ENCODE data around the gene PDE6G.
A peak's percentile ranks its signal among the peaks of the same experiment; 100 is the strongest.

The PDE6G gene

DNA sequence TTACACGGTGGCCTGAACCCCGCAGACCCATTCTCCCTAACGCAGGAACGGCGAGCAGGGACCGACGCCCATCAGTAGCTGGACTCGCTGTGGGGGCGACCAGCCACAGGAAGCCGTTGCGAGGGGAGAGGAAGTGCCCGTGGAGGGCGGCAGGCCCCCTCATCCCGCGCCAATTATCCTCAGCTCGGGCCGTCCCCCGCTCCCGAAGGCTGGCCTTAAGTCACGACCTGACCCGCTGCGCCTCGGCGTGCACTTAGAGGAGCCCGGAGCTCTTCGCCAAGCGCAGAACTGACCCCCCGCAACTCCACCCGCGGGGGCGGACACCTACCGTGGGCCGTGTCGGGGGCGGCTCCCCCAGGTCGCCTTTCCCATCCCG is 26.9 kb upstream of the PDE6G start:
- ChIA-PET CTCF (interaction anchor here (0.6 to 1.3 kb wide), 2 partner anchors 19 to 150 kb away, joined by 3 to 6 read pairs; partner anchors contain the start of gene MCRIP1), POLR2A (ENCODE audit: low non-redundant PET) (interaction anchor here (1.2 kb wide), 1 partner anchor 16 kb away, joined by 5 read pairs; the partner anchor contains the start of gene CCDC137)
- peak; percentile 23 for DNase-seq (ENCODE audit: low spot score)
- TF ChIP-seq CTCF (conservative IDR thresholded peaks at IDR 0.05; ENCODE audit: low read depth) = no peak
- peak overlapping the region; percentile 91 for H3K27ac ChIP-seq

GRCh38 chr17:81682565-81683207 is 26.3 kb upstream of the PDE6G start:
- ChIA-PET POLR2A (ENCODE audit: low non-redundant PET) (interaction anchor here (1.2 kb wide), 1 partner anchor 16 kb away, joined by 5 read pairs; the partner anchor contains the start of gene CCDC137), CTCF (interaction anchor here (1.3 kb wide), 1 partner anchor 19 kb away, joined by 6 read pairs; no protein-coding TSS in a partner anchor)
- DNase-seq (ENCODE audit: low spot score) = no peak
- no peak for TF ChIP-seq CTCF (conservative IDR thresholded peaks at IDR 0.05; ENCODE audit: low read depth)
- H3K27ac ChIP-seq = peak overlapping the region; percentile 91

GRCh38 chr17:81681672-81682071 is 25.3 kb upstream of the PDE6G start:
- peak overlapping the region; percentile 91 for H3K27ac ChIP-seq
- POLR2A ChIA-PET (ENCODE audit: low non-redundant PET) = interaction anchor here (0.6 kb wide), 1 partner anchor 23 kb away, joined by 3 read pairs; no protein-coding TSS in a partner anchor
- no peak for TF ChIP-seq CTCF (conservative IDR thresholded peaks at IDR 0.05; ENCODE audit: low read depth)
- no peak for DNase-seq (ENCODE audit: low spot score)
- CTCF ChIA-PET = no interaction called here

DNA sequence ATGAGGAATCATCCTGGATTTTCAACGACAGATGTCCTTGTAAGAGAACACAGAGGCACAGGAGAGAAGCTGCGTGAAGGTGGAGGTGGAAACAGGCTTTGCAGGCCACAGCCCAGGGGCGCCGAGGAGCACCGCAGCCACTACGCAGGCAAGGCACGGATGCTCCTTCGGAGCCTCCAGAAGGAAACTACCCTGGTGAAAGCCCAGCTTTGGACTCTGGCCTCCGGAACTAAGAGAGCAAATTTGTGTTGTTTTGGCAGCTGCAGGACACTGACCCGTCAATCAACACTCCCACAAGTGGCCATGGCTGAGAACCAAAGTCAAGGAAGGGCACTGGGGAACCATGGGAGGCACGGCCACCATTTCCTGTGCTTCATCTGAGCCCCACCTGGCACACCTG is 23.8 kb upstream of the PDE6G start:
- ChIA-PET POLR2A (ENCODE audit: low non-redundant PET) (no interaction called here), CTCF (no interaction called here)
- DNase-seq (ENCODE audit: low spot score) = no peak
- peak overlapping the region; percentile 53 for H3K27ac ChIP-seq
- no peak for TF ChIP-seq CTCF (conservative IDR thresholded peaks at IDR 0.05; ENCODE audit: low read depth)

DNA sequence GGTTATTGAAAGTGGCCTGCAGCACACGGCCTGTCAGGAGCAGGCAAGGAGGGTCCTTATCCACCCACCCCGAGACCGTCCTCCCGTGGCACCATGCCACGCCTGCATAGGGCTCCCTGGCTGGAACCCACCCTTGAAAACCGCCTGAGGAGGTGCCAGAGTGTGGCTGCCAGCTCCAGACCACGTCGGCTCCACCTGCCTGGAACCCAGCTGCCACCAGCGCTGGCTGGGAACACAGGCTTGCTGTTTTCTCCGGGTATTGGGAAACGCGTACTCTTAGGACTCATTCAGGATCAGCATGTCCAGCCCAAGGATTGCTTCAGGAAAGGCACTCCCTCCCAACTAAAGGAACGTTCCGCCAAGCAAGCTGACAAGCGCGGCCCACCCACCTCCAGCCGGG is 20.6 kb upstream of the PDE6G start:
- ChIA-PET POLR2A (ENCODE audit: low non-redundant PET) (no interaction called here), CTCF (interaction anchor here (0.7 kb wide), 1 partner anchor 10 kb away, joined by 4 read pairs; the partner anchor contains the start of gene CCDC137)

More for the DNA sequence above, 20.6 kb upstream of the PDE6G start:
- H3K27ac ChIP-seq = peak overlapping the region; percentile 30
- no peak for TF ChIP-seq CTCF (conservative IDR thresholded peaks at IDR 0.05; ENCODE audit: low read depth)
- no peak for DNase-seq (ENCODE audit: low spot score)
